ENCODE data around the gene C15orf39. TPM values are rescaled to one million over a fixed set of nuclear protein-coding genes. Genes with fewer than 3 reads are reported as not detected.
A peak's percentile ranks its signal among the peaks of the same experiment; 100 is the strongest.

Gene C15orf39
- total RNA-seq, 2 donors from 2014 or later: 5.9 to 16.4 TPM

DNA sequence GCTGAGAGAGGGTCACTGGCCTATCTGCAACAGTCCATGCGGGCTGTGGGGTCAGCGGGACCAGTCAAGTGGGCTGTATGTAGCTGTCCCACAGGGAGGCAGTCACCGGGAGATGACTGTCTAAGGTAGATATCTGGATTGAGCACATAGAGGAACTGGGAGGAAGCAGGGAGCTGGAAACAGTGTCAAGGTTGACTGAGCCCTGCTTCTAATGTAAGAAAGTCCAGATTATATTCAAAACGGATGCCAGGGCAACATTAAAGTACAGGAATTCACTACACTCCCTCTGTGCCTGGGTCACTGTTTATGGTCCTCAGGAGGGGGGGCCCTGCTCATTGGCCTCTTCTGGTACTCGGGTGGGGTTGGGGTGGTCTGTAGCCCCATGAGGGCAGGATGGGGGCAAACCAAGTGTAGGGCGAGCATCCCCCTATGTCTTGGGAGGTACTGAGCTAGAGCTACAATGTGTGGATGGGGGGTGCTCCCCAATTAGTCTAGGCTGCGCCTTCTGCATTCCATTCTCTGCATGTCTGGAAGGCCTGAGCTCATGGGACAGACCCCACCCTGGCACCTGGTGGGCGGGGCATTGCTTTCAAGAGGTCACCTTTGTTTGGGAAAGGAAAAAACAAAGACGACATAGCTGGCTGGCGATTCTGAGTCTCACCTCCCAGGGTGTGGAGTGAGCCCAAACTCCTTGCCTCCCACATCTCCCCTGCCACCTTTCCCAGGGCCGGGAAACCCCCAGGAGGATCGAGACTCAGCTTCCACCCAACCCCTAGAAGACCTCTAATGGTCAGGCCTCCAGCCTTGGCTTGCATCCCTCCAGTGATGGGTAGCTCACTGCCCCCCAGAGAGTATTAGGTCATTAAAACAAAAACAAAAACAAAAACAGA lies 45.1 kb upstream of the C15orf39 start:
- no peaks in the 10 kb centered on the region for H3K9me3 ChIP-seq
- H3K4me3 ChIP-seq: no peak overlapping the region
- no peak for DNase-seq (ENCODE audit: low spot score)
- TF ChIP-seq, protein P1, sequence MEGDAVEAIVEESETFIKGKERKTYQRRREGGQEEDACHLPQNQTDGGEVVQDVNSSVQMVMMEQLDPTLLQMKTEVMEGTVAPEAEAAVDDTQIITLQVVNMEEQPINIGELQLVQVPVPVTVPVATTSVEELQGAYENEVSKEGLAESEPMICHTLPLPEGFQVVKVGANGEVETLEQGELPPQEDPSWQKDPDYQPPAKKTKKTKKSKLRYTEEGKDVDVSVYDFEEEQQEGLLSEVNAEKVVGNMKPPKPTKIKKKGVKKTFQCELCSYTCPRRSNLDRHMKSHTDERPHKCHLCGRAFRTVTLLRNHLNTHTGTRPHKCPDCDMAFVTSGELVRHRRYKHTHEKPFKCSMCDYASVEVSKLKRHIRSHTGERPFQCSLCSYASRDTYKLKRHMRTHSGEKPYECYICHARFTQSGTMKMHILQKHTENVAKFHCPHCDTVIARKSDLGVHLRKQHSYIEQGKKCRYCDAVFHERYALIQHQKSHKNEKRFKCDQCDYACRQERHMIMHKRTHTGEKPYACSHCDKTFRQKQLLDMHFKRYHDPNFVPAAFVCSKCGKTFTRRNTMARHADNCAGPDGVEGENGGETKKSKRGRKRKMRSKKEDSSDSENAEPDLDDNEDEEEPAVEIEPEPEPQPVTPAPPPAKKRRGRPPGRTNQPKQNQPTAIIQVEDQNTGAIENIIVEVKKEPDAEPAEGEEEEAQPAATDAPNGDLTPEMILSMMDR (IDR thresholded peaks at IDR 0.05): no peak
- H3K27ac ChIP-seq: no peak overlapping the region
- no peaks in the 10 kb centered on the region for H3K4me1 ChIP-seq
- no peaks in the 10 kb centered on the region for H3K36me3 ChIP-seq
- no peaks in the 10 kb centered on the region for H3K27me3 ChIP-seq

DNA sequence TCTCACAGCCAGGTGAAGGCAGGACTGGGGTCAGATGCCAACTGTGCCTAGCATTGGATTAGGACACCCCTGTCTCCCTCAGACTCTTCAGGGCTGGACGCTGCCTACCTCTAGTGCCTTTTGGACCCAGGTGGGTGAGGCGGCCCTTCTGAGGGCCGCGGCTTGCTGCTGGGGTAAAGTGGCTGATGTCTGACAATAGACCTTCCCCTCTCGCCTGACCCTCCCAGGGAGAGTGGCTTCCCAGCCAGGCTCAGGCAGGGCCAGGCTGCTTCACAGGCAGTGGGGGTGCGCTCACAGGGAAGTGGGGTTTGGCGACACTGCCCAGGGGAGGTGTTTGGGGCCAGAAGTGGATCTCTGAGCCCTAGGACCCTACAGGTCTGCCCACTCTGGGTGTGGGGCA lies 43.3 kb upstream of the C15orf39 start:
- TF ChIP-seq, protein P1 (IDR thresholded peaks at IDR 0.05): no peak
- no peaks in the 10 kb centered on the region for H3K36me3 ChIP-seq
- H3K4me1 ChIP-seq: no peaks in the 10 kb centered on the region
- no peak overlapping the region for H3K27ac ChIP-seq
- no peaks in the 10 kb centered on the region for H3K27me3 ChIP-seq
- DNase-seq (ENCODE audit: low spot score): no peak
- no peak overlapping the region for H3K4me3 ChIP-seq
- no peaks in the 10 kb centered on the region for H3K9me3 ChIP-seq

DNA sequence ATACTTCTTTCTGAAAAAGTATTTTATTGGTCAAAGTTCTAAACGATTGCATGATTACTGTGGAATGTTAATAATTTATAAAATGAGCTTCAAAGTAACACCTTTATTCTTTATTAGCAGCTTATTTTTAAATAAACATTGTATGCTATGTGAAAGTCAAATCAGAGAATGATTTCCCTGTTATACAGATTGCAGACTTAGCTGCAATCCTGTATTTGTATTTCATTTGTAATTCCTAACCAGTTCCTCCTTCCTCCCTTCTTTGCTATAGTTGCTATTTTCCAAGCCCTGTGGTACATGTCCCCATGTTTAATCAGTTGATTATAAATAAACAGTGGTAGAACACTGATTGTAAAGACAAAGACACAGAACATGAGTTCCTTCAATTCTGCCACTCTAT lies 42.4 kb upstream of the C15orf39 start:
- no peak overlapping the region for H3K27ac ChIP-seq
- no peak overlapping the region for H3K4me3 ChIP-seq
- H3K4me1 ChIP-seq: no peaks in the 10 kb centered on the region
- no peaks in the 10 kb centered on the region for H3K27me3 ChIP-seq
- H3K36me3 ChIP-seq: no peaks in the 10 kb centered on the region
- DNase-seq (ENCODE audit: low spot score): no peak
- TF ChIP-seq, protein P1 (IDR thresholded peaks at IDR 0.05): no peak
- H3K9me3 ChIP-seq: no peaks in the 10 kb centered on the region

DNA sequence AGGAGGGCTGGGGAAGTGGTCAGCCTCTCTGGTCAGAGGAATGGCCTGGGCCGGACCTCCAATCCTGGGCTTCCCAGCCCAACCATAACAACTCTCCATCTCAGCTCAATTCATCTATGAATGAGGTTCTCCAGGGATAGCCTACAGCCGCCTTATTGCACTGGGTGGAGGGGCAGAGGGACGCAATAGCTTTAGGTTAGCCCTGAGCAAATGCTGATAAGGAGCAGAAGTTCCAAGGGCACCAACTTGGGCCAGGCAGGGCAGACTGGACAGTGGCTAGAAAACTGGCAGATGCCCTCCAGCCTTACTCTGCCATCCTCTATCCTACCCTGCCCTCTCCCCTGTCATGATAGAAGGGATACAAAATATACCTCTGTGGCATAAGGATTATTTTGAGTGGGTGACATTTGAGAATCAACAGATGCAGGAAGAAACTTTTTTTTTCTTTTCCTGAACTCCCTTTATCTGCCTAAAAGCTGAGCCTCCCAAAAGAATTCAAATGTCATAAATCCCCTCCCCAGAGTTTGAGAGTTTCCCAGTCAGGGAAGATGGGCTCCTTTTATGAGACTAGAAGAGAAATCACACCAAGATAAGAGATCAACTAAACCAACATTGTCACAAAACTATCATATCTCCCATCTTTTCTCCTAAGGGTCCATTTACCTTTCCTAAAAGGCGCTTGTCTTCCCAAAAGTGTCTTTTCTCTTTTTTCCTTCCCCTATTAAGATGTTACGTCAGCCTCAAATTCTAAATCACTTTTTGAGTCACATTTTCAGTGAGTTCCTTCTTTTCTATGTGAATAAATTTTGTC lies 40.4 kb upstream of the C15orf39 start:
- H3K9me3 ChIP-seq: no peaks in the 10 kb centered on the region
- no peak overlapping the region for H3K27ac ChIP-seq
- no peaks in the 10 kb centered on the region for H3K4me1 ChIP-seq
- DNase-seq (ENCODE audit: low spot score): no peak
- TF ChIP-seq, protein P1 (IDR thresholded peaks at IDR 0.05): no peak
- no peaks in the 10 kb centered on the region for H3K27me3 ChIP-seq
- H3K4me3 ChIP-seq: no peak overlapping the region
- no peaks in the 10 kb centered on the region for H3K36me3 ChIP-seq

DNA sequence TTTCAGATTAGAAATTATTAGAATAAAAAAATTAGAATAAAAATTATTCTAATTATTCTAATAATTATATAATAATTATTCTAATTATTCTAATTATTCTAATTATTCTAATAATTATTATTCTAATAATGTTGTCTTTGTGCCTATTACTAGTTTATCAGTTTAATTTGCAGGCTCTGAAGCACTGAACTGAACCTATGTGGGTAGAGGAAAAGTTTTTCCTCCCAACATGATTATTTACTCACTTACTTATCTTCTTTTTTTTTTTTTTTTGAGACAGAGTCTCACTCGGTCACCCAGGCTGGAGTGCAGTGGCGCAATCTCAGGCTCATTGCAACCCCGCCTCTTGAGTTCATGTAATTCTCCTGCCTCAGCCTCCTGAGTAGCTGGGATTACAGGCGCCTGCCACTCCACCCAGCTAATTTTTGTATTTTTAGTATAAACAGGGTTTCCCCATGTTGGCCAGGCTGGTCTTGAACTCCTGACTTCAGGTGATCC lies 39.7 kb upstream of the C15orf39 start:
- Histone ChIP-seq H3K27ac (no peak overlapping the region), H3K36me3 (no peaks in the 10 kb centered on the region), H3K4me3 (no peak overlapping the region), H3K4me1 (no peaks in the 10 kb centered on the region), H3K9me3 (no peaks in the 10 kb centered on the region), H3K27me3 (no peaks in the 10 kb centered on the region)
- peak; percentile 77 for DNase-seq (ENCODE audit: low spot score)
- TF ChIP-seq, protein P1 (IDR thresholded peaks at IDR 0.05): no peak

All from right atrium auricular region (tissue), 2 donors.